Hepatocyte (in vitro differentiated cells): ENCODE results near the gene APBA1. TPM values are rescaled to one million over a fixed set of nuclear protein-coding genes. Genes with fewer than 3 reads are reported as not detected.
A peak's percentile ranks its signal among the peaks of the same experiment; 100 is the strongest.

ENCODE experiments used
- DNase-seq: peaks from one replicate; pipeline ENCODE4 v3.0.0-alpha.2; 2016; ENCODE audit warnings: low spot score
- H2AFZ ChIP-seq: fragments of 200-600 bp; sonication (generic); 2 replicates; pipeline ENCODE4 v1.6.0; 2016; ENCODE audit warnings: antibody characterized with exemption, mild to moderate bottlenecking
- H3K27ac ChIP-seq: fragments of 200-600 bp; sonication (generic); 2 replicates; pipeline ENCODE4 v1.5.1; 2016; ENCODE audit warnings: mild to moderate bottlenecking
- H3K27me3 ChIP-seq: fragments of 200-600 bp; sonication (generic); 2 replicates; pipeline ENCODE4 v1.6.1; 2016
- H3K36me3 ChIP-seq: fragments of 200-600 bp; sonication (generic); replicated peaks from 2 replicates; pipeline ENCODE4 v1.5.1; 2016; ENCODE audit warnings: low read depth; ENCODE audit not compliant: insufficient read depth
- H3K4me1 ChIP-seq: fragments of 200-600 bp; sonication (generic); 2 replicates; pipeline ENCODE4 v1.5.1; 2016; ENCODE audit warnings: mild to moderate bottlenecking, moderate library complexity; ENCODE audit not compliant: insufficient read depth
- H3K4me2 ChIP-seq: fragments of 200-600 bp; sonication (generic); 2 replicates; pipeline ENCODE4 v1.6.0; 2016
- H3K4me3 ChIP-seq: fragments of 200-600 bp; sonication (generic); 2 replicates; pipeline ENCODE4 v1.5.1; 2016; ENCODE audit warnings: mild to moderate bottlenecking
- H3K79me2 ChIP-seq: fragments of 200-600 bp; sonication (generic); 2 replicates; pipeline ENCODE4 v1.6.0; 2017; ENCODE audit warnings: mild to moderate bottlenecking
- H3K9me2 ChIP-seq: fragments of 200-600 bp; sonication (generic); replicated peaks from 2 replicates; pipeline ENCODE4 v1.6.0; 2017; ENCODE audit warnings: mild to moderate bottlenecking; ENCODE audit not compliant: insufficient read depth
- H3K9me3 ChIP-seq: fragments of 200-600 bp; sonication (generic); 2 replicates; pipeline ENCODE4 v1.5.1; 2016; ENCODE audit warnings: low read depth, mild to moderate bottlenecking
- H4K20me1 ChIP-seq: fragments of 200-600 bp; sonication (generic); 2 replicates; pipeline ENCODE4 v1.6.0; 2016; ENCODE audit warnings: mild to moderate bottlenecking; ENCODE audit not compliant: insufficient read depth, poor library complexity, severe bottlenecking
- CTCF ChIP-seq: fragments of 200-600 bp; sonication (generic); IDR thresholded peaks from 2 replicates; pipeline ENCODE4 v1.5.1; 2016; ENCODE audit warnings: antibody characterized with exemption, mild to moderate bottlenecking; ENCODE audit not compliant: poor library complexity
- EZH2 ChIP-seq: fragments of 200-600 bp; sonication (generic); IDR thresholded peaks from 2 replicates; pipeline ENCODE4 v1.6.1; 2016; ENCODE audit warnings: antibody characterized with exemption, mild to moderate bottlenecking, borderline replicate concordance
- EZH2phosphoT487 ChIP-seq: fragments of 200-600 bp; sonication (generic); IDR thresholded peaks from one replicate; pipeline ENCODE4 v1.6.1; 2018; ENCODE audit warnings: antibody characterized with exemption, mild to moderate bottlenecking, low read depth, moderate library complexity; ENCODE audit not compliant: unreplicated experiment, severe bottlenecking
- WGBS: methylation state at CpG from one replicate; pipeline ENCODE4 v1.1.6; 2016; ENCODE audit warnings: low lambda C conversion rate; ENCODE audit errors: missing lambda C conversion rate; 5-methylcytosine and 5-hydroxymethylcytosine counted together
- polyA plus RNA-seq: library from polyadenylated mRNA; unstranded; fragments of >200 nt; fragmentation: Nextera tagmentation; extraction: Ambion mirVana; gene quantifications from 2 replicates; pipeline ENCODE4 v1.2.1, GENCODE V29; 2016
- total RNA-seq: library from RNA; depleted of rRNA; stranded (reverse); fragments of >200 nt; gene quantifications from 2 replicates; pipeline ENCODE4 v1.2.3, GENCODE V29; 2014

APBA1 gene
- total and polyA plus RNA-seq, 2 experiments from 2014 or later = 1.5 to 12.0 TPM

GRCh38 chr9:69678843-69679538 lies 6.8 kb upstream of the APBA1 start:
- H3K27ac ChIP-seq = no peak overlapping the region
- H3K4me2 ChIP-seq = no peak overlapping the region
- no peaks in the 10 kb centered on the region for H3K4me1 ChIP-seq
- H3K4me3 ChIP-seq = no peak overlapping the region
- no peak for TF ChIP-seq EZH2phosphoT487
- TF ChIP-seq CTCF = no peak
- TF ChIP-seq EZH2 = no peak
- WGBS = 77% methylated on average over 4 of the region's 4 CpGs
- no peak overlapping the region for H2AFZ ChIP-seq
- H3K79me2 ChIP-seq = no peaks in the 10 kb centered on the region
- no peaks in the 10 kb centered on the region for H3K27me3 ChIP-seq
- DNase-seq = no peak
- H3K36me3 ChIP-seq = no peaks in the 10 kb centered on the region
- no peaks in the 10 kb centered on the region for H3K9me2 ChIP-seq
- H3K9me3 ChIP-seq = no peaks in the 10 kb centered on the region
- no peaks in the 10 kb centered on the region for H4K20me1 ChIP-seq

GRCh38 chr9:69677931-69678330 lies 5.8 kb upstream of the APBA1 start:
- H3K9me2 ChIP-seq = no peaks in the 10 kb centered on the region
- no peaks in the 10 kb centered on the region for H3K79me2 ChIP-seq
- no peak overlapping the region for H3K27ac ChIP-seq
- TF ChIP-seq EZH2phosphoT487 (no peak), EZH2 (no peak), CTCF (no peak)
- no peak overlapping the region for H3K4me3 ChIP-seq
- H3K4me2 ChIP-seq = no peak overlapping the region
- H4K20me1 ChIP-seq = no peaks in the 10 kb centered on the region
- no peak overlapping the region for H2AFZ ChIP-seq
- 78% methylated on average over 5 of the region's 5 CpGs for WGBS
- H3K9me3 ChIP-seq = no peaks in the 10 kb centered on the region
- no peak for DNase-seq
- no peaks in the 10 kb centered on the region for H3K36me3 ChIP-seq
- H3K4me1 ChIP-seq = peaks cover 6% of the 10 kb centered on the region
- no peaks in the 10 kb centered on the region for H3K27me3 ChIP-seq

GRCh38 chr9:69675563-69675962 lies 3.4 kb upstream of the APBA1 start:
- H2AFZ ChIP-seq = no peak overlapping the region
- H3K4me1 ChIP-seq = peaks cover 6% of the 10 kb centered on the region
- H3K27me3 ChIP-seq = no peaks in the 10 kb centered on the region
- no peaks in the 10 kb centered on the region for H3K9me2 ChIP-seq
- H3K79me2 ChIP-seq = no peaks in the 10 kb centered on the region
- H3K9me3 ChIP-seq = no peaks in the 10 kb centered on the region
- no peaks in the 10 kb centered on the region for H4K20me1 ChIP-seq
- WGBS = 92% methylated on average over 3 of the region's 3 CpGs
- no peak overlapping the region for H3K4me2 ChIP-seq
- H3K4me3 ChIP-seq = no peak overlapping the region
- peak overlapping the region; percentile 44 for H3K27ac ChIP-seq
- TF ChIP-seq CTCF (no peak), EZH2 (no peak), EZH2phosphoT487 (no peak)
- H3K36me3 ChIP-seq = no peaks in the 10 kb centered on the region
- no peak for DNase-seq
